DND-41 (cell line): ENCODE measurements around the gene LRRC28.
"Not testable (repeated sequence)": the region's sequence is repeated elsewhere in the genome, so short reads cannot be mapped to it uniquely, and the experiment has no call there.

Source experiments
- ATAC-seq: fragments of 200-7000 bp; cut with Tn5 transposase; 3 replicates; pipeline ENCODE4 v1.9.1; 2021; ENCODE audit warnings: low read depth; ENCODE audit not compliant: insufficient read depth
- DNase-seq: peaks from one replicate; pipeline ENCODE4 v3.0.0-alpha.2; 2020
- H2AFZ ChIP-seq: 2 replicates; pipeline ENCODE4 v1.6.0; 2012; ENCODE audit warnings: low read depth, low read length
- H3K27ac ChIP-seq: 2 replicates; pipeline ENCODE4 v1.5.1; 2012; ENCODE audit warnings: low read length, inconsistent platforms
- H3K27me3 ChIP-seq: fragments of 200-600 bp; sonication (generic); 2 replicates; pipeline ENCODE4 v1.6.0; 2012; ENCODE audit warnings: low read length, mild to moderate bottlenecking, inconsistent platforms; ENCODE audit not compliant: insufficient read depth, poor library complexity
- H3K36me3 ChIP-seq: 2 replicates; pipeline ENCODE4 v1.5.1; 2012; ENCODE audit warnings: low read length, inconsistent platforms; ENCODE audit not compliant: insufficient read depth
- H3K4me1 ChIP-seq: 2 replicates; pipeline ENCODE4 v1.5.1; 2012; ENCODE audit warnings: mild to moderate bottlenecking, low read length; ENCODE audit not compliant: insufficient read depth
- H3K4me2 ChIP-seq: 2 replicates; pipeline ENCODE4 v1.6.0; 2012; ENCODE audit warnings: mild to moderate bottlenecking, moderate library complexity, low read length, inconsistent platforms; ENCODE audit not compliant: insufficient read depth
- H3K4me3 ChIP-seq, 2 experiments: fragments of 200-600 bp in 1 of 2; shearing (Covaris generic) in 1 of 2; 2 replicates each; pipeline ENCODE4 v1.5.1; 2012 to 2016; ENCODE audit warnings: inconsistent platforms in 2 of 2, low read length in 2 of 2, mild to moderate bottlenecking in 2 of 2, low read depth in 1 of 2, moderate library complexity in 1 of 2
- H3K79me2 ChIP-seq: 2 replicates; pipeline ENCODE4 v1.6.0; 2012; ENCODE audit warnings: low read length, inconsistent platforms; ENCODE audit not compliant: insufficient read depth
- H3K9ac ChIP-seq: 2 replicates; pipeline ENCODE4 v1.6.0; 2012; ENCODE audit warnings: low read depth, mild to moderate bottlenecking, inconsistent platforms, low read length, moderate library complexity
- H3K9me3 ChIP-seq: 2 replicates; pipeline ENCODE4 v1.5.1; 2012; ENCODE audit warnings: low read length, moderate library complexity, mild to moderate bottlenecking, inconsistent platforms; ENCODE audit not compliant: insufficient read depth, severe bottlenecking
- H4K20me1 ChIP-seq: 2 replicates; pipeline ENCODE4 v1.6.0; 2012; ENCODE audit warnings: low read length; ENCODE audit not compliant: insufficient read depth
- CTCF ChIP-seq: IDR thresholded peaks from 2 replicates; pipeline ENCODE4 v1.5.1; 2012; ENCODE audit warnings: borderline replicate concordance, low read length, moderate library complexity, mild to moderate bottlenecking; ENCODE audit not compliant: poor library complexity, severe bottlenecking; ENCODE audit errors: extremely low read depth
- EZH2 ChIP-seq: IDR thresholded peaks from 3 replicates; pipeline ENCODE4 v1.6.1; 2012; ENCODE audit warnings: borderline replicate concordance, low read depth, mild to moderate bottlenecking, moderate library complexity, low read length, inconsistent platforms; ENCODE audit not compliant: severe bottlenecking

Gene LRRC28

GRCh38 chr15:99396375-99396774, 145.1 kb downstream of the LRRC28 start:
- no peak overlapping the region for H3K9ac ChIP-seq
- H4K20me1 ChIP-seq = no peaks in the 10 kb centered on the region
- H3K4me2 ChIP-seq = no peak overlapping the region
- H2AFZ ChIP-seq = no peak overlapping the region
- H3K4me1 ChIP-seq = peaks cover 7% of the 10 kb centered on the region
- no peak for ATAC-seq
- no peaks in the 10 kb centered on the region for H3K79me2 ChIP-seq
- TF ChIP-seq EZH2 (no peak), CTCF (no peak)
- H3K27me3 ChIP-seq = no peaks in the 10 kb centered on the region
- DNase-seq = no peak
- no peak overlapping the region for H3K4me3 ChIP-seq
- H3K9me3 ChIP-seq = peaks cover 5% of the 10 kb centered on the region
- H3K36me3 ChIP-seq = no peaks in the 10 kb centered on the region
- no peak overlapping the region for H3K27ac ChIP-seq

- ATAC-seq = 0 out of 3 replicates have a peak, but pooled peaks have one; percentile 48
- no peaks in the 10 kb centered on the region for H3K27me3 ChIP-seq
- no peak overlapping the region for H3K9ac ChIP-seq
- no peaks in the 10 kb centered on the region for H3K79me2 ChIP-seq
- H4K20me1 ChIP-seq = no peaks in the 10 kb centered on the region
- TF ChIP-seq EZH2 (no peak), CTCF (no peak)
- H3K4me1 ChIP-seq = peaks cover 7% of the 10 kb centered on the region
- no peaks in the 10 kb centered on the region for H3K36me3 ChIP-seq
- H3K4me2 ChIP-seq = no peak overlapping the region
- DNase-seq = no peak
- no peak overlapping the region for H2AFZ ChIP-seq
- H3K27ac ChIP-seq = no peak overlapping the region
- no peaks in the 10 kb centered on the region for H3K9me3 ChIP-seq
- no peak overlapping the region for H3K4me3 ChIP-seq
Observed at GRCh38 chr15:99399061-99399460, 147.8 kb downstream of the LRRC28 start.

GRCh38 chr15:99399618-99400017, 148.3 kb downstream of the LRRC28 start:
- no peaks in the 10 kb centered on the region for H4K20me1 ChIP-seq
- no peak overlapping the region for H2AFZ ChIP-seq
- H3K4me2 ChIP-seq = no peak overlapping the region
- ATAC-seq (no peak), DNase-seq (no peak)
- H3K9me3 ChIP-seq = no peaks in the 10 kb centered on the region
- H3K36me3 ChIP-seq = no peaks in the 10 kb centered on the region
- H3K27me3 ChIP-seq = no peaks in the 10 kb centered on the region
- TF ChIP-seq EZH2 = no peak
- no peak for TF ChIP-seq CTCF
- no peaks in the 10 kb centered on the region for H3K79me2 ChIP-seq
- H3K9ac ChIP-seq = no peak overlapping the region
- no peak overlapping the region for H3K4me3 ChIP-seq
- peaks cover 7% of the 10 kb centered on the region for H3K4me1 ChIP-seq
- no peak overlapping the region for H3K27ac ChIP-seq

- H3K27ac ChIP-seq, H3K9ac ChIP-seq, DNase-seq, H3K79me2 ChIP-seq, ATAC-seq, H4K20me1 ChIP-seq, H3K36me3 ChIP-seq, H3K4me2 ChIP-seq, H2AFZ ChIP-seq, H3K4me3 ChIP-seq, H3K9me3 ChIP-seq, H3K27me3 ChIP-seq: not testable (repeated sequence)
- H3K4me1 ChIP-seq = peaks cover 16% of the 10 kb centered on the region
Observed at GRCh38 chr15:99401216-99401615, 149.9 kb downstream of the LRRC28 start.
